GM18867 (cell line): Measurements from ENCODE around the gene DHRS3.
"Not testable (repeated sequence)": the region's sequence is repeated elsewhere in the genome, so short reads cannot be mapped to it uniquely, and the experiment has no call there.

Experiments used
- ATAC-seq: cut with Tn5 transposase; IDR thresholded peaks from one replicate; pipeline ENCODE4 v1.9.1; 2021; ENCODE audit warnings: mild to moderate bottlenecking, moderate library complexity; ENCODE audit not compliant: unreplicated experiment

DHRS3 gene

DNA sequence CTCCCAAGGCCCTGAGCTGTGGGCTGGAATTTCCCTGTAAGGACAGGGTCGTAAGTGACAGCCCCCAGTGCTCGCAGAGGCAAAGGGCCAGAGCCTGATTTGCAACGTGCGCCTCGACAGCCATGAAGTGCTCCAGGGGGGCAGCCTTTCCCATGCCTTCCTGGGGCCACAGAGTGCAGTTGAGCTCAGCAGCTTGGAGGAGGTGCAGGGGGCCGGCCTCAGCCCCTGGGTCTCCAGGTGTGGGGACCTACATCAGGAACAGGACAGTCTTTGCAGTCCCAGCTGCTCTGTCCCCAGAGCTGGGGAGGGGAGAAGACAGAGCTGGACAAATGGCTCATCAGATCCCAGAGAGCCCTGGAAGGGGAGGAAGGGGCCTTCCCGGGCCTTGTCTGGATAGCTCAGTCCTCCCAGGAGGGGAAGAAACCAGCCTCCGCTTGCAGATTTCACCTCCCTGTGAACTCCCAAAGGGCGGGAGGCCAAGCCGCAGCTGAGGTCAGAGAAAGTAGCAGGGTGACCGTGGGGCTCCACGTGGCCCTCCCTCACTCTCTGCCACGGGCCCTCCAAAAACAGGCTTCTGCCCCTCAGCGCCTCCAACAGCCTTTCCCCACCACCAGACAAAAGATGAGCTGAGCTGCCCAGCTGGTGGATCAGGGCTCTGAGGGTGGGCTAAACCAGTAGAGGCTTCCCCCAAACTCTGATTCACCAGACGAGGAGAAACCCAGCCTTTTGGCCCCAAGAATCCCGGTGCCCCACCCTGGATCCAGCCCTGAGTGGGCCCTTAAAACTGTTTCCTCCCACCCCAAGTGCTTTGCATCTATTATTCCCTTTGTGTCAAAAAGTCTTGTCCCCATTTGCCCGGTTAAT is 76.5 kb downstream of the DHRS3 start:
- no peak for ATAC-seq

DNA sequence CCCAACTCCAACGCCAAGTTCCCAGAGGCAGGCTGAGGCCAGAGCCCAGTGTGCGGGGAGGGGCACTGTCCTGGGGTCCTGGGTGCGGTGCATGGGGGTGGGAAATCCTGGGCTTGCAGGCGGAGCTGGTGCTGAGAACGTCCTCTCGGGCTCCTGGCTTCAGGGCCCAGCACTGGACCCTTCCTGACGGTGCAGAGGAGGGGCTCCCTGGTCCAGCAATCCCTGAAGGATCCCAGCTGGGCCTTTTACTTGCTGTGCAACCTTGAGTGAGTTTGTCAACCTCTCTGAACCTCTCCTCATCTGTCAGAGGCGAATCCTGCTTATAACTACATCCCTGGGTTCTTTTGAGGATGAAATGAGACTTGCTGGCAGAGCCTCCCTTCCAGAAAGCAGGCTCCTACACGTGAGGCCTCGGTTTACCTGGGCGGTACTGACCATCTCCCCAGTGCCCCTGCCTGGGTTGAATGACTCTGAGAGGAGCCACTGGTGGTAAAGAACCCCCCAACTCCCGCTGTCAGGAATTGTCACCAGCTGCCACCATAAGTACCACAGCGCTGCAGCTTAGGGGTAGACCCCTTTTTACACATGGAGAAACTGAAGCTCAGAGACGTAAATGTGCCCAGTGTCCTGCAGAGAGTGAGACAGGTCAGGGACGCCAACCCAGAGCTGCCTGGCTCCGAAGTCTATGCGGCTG is 77.3 kb downstream of the DHRS3 start:
- no peak for ATAC-seq

DNA sequence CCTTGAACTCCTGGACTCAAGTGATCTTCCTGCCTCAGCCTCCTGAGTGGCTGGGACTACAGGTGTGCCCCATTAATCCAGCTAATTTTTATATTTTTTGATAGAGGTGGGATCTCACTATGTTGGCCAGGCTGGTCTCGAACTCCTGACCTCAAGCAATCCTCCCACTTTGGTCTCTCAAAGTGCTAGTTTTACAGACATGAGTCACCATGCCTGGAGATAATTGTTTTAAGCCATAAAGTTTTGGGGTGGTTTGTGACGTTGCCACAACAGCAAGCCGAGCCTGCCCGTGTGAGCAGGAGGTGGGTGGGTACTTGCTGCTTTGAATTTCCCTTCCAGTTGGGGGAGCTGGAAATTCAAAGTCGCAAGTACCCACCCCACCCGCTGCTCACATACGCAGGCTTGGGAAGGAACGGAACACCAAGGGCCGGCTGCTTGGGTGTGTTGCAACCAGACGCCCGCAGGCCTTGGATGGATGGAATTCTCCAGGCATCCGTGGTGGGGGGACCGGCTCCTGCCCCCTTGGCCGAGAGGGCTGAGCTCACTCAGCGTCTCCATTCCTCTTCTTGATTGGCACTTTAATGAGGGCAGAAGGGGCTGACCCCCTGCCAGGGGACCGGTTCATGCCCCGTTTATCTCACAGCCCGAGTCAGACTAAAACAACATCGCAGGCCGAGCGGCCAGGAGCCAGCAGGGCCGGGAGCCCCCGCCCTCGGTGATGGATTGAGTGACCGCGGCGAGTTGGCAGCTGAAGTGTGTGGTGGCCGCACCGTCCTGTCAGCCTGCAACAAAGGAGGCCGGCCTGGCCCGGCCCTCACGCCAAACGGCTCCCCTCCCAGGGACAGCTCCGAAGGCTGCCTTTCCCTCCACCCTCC is 78.1 kb downstream of the DHRS3 start:
- ATAC-seq = no peak

DNA sequence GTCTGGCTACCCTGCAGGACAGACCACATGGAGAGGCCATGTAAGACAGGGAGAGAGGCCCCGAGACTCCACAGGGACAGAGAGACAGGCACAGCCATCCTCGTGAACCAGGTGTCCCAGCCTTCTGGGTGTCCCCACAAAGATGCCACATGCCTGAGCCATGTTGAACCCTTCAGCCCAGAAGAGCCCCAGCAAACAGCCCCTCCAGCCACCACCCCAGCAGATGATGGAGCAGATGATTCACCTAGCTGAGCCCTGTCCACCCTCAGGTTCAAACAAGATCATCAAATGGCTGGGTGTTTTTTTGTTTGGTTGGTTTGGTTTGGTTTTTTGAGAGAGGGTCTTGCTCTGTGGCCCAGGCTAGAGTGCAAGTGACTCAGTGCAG is 78.7 kb downstream of the DHRS3 start:
- no peak for ATAC-seq

DNA sequence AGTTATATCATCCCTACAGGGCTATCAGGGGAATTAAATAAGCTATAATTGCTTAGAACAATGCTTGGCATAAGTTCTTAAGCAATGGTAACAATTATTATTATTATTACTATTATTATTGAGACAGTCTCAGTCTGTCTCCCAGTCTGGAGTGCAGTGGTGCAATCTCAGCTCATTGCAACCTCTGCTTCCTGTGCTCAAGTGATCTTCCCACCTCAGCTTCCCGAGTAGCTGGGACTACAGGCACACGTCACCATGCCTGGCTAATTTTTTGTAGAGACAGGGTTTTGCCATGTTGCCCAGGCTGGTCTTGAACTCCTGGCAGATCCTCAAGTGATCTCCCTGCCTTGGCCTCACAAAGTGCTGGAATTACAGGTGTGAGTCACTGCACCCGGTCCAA is 79.5 kb downstream of the DHRS3 start:
- not testable (repeated sequence) for ATAC-seq

DNA sequence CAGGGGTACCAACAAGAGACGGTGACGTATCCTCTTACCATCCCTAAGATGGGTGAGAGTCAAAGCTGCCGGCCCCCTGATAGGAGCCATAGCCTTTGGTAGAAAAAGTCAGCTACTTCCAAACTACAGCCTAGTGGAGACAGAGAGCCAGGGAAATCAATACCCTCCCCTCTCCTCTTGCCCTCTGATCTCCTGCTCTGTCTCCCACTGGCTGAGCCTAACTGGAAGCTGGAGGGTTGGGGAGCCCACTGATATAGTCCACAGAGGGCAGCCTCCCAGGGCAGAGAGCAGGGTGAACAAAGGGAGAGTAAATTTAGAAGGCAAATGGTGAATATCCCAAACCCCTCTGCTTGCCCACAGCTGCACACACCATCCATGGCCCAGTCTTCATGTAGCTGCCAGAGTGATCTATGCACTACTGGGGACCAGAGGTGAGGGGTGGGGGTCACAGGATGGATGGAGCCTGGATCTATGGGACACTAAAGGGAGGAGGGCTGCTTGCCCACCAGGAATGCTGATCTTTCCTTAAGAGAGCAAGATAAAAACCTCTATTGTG is 80.0 kb downstream of the DHRS3 start:
- no peak for ATAC-seq

DNA sequence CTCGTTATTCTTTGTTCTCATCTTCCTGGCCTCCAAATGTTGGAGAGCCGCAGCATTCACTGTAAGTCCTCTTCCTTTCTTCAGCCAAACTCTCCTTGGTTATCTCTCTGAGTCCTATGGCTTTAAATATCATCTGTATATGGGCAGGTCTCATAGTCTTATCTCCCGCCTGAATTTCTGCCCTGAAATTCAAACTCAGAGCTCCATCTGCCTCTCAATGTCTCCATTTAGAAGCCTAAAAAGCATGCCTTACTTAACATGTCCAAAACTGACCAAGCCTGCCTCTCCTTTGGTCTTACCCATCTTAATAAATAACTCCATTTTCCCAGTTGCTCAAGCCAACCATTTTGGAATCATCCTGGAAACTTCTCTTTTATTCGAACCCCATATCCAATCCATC is 80.7 kb downstream of the DHRS3 start:
- no peak for ATAC-seq

DNA sequence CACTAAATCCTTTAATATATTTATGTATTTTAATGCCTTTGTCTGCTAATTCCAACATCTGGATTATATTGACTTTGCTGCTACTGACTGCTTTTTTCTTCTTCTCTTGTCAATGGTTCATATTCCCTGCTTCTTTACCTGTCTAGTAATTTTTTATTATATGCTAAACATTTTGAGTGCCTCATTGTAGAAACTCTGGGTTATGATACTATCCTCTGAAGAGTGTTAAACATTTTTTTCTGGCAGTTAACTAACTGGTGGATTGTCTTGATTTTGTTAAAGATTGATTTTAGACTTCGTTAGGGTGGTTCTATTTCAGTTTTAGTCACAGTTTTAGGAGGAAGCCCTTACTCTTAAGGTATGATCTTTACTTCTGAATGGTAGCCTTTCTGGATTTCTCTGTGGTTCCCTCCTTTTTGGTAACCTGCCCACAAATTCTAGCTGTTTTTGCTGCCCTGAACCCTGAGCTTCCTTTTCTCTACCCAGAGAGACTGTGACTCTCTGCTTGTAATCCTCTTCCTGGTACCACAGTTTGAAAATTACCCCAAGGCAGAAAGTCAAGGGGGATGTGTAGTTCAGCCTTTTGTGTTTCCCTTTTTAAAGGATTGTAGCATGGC is 81.9 kb downstream of the DHRS3 start:
- ATAC-seq = no peak

DNA sequence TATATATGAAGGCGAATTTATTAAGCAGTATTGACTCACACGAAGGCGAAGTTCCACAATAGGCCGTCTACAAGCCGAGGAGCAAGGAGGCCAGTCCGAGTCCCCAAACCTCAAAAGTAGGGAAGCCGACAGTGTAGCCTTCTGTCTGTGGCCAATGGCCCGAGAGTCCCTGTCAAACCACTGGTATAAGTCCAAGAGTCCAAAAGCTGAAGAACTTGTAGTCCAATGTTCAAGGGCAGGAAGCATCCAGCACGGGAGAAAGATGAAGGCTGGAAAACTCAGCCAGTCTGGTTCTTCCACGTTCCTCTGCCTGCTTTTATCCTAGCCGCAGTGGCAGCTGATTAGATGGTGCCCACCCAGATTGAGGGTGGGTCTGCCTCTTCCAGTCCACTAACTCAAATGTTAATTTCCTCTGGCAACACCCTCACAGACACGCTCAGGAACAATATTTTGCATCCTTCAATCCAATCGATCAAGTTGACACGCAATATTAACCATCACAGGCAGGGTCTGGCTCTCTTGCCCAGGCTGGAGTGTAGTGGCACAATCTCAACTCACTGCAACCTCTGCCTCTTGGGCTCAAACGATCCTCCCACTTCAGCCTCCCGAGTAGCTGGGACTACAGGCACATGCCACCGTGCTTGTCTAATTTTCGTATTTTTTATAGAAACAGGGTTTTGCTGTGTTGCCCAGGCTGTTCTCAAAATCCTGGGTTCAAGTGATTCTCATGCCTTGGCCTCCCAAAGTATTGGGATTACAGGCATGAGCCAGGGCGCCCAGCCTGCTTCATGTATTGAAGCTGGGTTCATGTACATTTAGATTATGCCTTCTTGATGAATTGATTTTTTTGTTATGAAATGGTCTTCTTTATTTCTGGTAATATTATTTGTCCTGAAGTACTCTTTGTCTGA is 85.3 kb downstream of the DHRS3 start:
- ATAC-seq = no peak

DNA sequence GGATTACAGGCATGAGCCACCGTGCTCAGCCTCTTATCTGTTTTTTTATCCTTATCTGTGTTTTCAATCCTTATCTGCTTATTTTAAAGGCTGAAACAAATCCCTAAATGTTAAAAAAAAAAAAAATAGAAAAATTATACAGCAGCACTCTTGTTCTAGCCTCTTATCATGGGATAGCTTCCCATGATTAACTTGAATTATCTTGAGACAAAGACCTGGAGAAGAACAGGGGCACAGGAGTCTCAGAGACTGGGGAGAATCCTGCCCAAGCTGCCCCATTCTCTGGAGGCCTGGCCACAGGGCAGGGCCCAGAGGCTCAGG is 86.9 kb downstream of the DHRS3 start:
- ATAC-seq = no peak

DNA sequence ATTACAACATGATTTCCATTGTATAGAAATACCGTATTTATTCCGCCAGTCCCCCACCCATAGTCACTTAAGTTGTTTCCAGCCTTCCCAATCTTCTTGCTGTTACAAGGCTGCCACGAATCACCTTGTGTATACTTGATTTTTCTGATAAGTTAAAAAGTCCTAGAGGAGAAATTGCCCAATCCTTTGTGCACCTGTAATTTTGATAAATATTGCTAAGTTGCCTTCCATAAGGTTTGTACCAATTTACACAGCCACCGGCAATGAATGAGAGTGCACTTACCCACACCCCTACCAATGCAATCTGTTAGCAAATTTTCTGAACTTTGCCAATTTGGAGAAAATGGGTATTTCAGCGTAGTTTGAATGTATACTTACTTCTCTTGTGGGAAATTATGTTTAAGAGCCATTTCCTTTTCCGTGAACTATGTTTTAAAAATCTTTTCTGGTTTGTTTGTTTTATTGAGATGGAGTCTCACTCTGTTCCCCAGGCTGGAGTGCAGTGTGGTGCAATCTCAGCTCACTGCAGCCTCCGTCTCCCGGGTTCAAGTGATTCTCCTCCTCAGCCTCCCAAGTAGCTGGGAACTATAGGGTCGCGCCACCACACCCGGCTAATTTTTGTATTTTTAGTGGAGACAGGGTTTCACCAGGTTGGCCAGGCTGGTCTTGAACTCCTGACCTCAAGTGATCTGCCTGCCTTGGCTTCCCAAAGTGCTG is 87.4 kb downstream of the DHRS3 start:
- ATAC-seq = no peak

DNA sequence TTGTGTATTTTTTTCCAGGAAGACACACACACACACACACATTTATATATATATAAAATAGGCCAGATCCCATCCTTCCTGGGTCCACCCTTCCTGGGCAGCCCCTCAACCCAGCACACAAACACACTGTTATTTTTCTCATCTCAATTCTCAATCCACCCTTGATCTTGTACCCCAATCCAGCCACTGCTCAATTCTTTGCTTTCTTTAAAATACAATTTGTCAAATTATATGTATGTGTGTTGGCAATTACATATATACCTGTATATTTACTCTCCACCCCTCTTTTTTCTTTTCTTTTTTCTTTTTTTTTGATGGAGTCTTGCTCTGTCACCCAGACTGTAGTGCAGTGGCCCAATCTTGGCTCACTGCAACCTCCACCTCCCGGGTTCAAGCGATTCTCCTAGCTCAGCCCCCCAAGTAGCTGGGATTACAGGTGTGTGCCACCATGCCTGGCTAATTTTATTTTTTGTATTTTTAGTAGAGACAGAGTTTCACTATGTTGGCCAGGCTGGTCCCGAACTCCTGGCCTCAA is 88.3 kb downstream of the DHRS3 start:
- ATAC-seq = no peak

DNA sequence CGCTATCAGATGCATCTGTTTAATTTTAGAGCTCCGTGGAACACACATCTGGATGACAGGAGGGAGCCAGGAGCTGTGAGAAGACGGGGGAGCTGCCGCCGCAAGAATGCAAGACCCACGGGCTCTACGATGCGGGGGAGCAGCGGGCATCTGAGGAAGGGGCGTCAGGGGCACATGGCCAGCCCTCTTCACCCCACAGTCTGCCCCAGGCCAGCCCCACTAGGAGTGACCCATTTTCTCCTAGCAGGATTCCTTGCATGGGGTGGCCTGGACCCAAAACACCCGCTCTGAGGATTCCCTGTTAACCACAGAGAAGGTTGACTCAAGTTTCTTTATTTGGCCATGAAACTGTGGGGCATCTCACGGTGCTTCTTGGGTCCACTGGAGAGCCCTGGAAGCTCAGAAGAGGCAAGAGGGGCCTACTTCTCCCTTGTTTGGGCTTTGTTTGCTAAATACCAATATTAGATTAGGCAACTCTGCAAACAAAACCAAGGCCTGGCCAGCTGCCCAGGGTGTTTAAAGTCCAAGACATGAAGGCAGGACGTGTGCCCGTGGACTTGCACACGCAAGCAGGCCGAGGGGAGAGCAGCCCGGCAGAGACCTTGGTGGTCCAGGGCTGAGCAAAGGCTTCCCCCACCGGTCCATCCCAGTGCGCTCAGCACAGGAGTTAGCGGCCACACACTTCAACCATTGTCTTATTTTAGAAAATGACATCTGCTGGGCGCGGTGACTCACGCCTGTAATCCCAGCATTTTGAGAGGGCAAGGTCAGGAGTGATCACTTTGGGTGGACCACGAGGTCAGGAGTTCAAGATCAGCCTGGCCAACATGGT is 89.8 kb downstream of the DHRS3 start:
- ATAC-seq = no peak

DNA sequence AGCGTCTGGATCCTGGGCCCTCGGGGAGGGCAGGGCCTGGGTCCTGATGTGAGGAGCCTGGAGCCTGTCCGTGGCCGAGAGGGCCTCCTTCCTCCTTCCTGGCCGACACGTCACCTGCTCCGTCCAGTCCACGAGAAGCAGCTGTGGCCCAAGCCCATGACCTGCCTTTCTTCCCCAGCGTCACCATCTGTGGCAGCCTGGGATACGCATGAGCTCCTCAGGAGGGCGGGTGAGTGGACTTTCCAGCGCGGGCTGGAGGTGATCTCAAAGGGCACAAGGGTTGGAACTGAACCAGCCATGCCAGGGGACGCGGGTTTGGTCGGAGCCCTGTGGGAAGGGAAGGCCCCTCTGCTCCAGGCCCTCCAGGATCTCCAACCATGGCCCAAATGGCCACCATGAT is 90.4 kb downstream of the DHRS3 start:
- no peak for ATAC-seq

DNA sequence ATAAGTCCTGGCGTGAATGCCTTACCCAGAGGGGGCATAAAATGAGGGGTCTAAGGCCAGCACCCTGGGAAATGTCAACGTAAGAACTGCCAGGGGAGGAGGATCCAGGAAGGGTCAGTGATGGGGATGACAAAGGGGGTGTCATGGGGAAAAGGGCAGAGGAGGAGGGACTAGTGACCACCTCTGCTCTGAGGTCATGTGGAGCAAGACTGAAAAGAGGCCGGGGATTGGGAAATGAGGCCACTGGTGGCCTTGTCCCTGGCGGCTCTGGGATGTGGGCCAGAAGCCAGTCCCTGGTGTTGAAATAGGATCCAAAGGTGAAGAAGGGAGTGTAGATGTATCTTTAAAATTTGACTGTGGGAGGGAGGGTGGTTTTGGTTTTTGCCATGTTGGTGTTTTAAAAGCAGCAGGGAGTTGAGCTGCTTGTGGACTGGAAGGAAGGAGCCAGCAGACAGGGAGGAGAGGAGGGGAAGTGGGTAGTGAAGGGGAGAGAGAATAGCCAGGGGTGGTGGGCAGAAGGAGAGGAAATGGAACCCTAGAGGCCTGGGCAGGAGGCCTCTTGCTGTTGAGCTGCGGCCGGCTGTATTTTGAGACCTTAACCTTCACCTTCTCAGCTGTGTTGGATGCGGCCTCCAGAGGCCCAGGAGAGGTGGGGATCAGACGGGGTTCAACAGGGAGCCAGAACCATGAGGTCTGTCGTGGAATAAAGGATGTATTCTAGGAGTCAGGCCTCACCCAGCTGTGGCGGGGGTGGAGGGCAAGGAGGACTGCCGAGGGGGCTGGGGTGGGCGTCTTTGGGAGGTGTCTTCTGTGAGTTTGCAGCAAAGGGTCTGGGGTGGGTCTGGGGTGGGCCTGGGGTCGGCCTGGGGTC is 92.5 kb downstream of the DHRS3 start:
- no peak for ATAC-seq

DNA sequence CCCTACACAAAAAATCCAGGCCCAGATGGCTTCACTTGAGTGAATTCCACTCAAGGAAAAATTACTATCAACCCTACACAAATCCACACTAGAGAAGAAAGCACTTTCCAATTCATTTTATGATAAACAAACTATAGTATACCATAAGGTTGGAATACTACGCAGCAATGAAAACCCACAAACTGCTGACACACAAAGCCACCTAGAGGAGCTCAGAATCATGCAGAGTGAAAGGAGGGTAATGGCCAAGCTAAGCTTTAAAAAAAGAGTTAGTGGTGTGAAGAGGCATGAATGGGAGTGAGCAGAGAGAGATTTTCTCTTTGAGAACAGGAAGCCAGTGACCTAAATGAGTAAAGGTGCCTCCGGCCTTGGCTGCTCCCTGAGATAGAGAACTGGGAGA is 93.7 kb downstream of the DHRS3 start:
- ATAC-seq = no peak

DNA sequence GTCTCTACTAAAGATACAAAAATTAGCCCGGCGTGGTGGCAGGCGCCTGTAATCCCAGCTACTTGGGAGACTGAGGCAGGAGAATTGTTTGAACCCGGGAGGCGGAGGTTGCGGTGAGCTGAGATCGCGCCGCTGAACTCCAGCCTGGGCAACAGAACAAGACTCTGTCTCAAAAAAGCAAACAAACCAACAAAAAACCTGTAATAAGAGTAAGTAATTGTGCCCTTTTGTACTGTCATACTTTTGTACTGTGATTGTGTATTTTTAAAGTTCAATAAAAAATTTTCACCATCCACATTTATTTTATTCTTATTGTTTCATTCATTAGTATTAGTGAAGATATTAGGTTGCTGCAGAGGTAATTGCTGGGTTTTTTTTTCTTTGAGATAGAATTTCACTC is 95.2 kb downstream of the DHRS3 start:
- not testable (repeated sequence) for ATAC-seq
